Caco-2 (cell line): Measurements from ENCODE around the gene GALP. TPM values are rescaled to one million over a fixed set of nuclear protein-coding genes. Genes with fewer than 3 reads are reported as not detected.

Experiments
- BruUV-seq: library from RNA; stranded (reverse); fragments of 400-500 nt; replicated peaks from 2 replicates; lab custom pipeline; 2021; lab: Mats Ljungman, UMichigan
- CTCF ChIA-PET: fragments of 300-600 bp; sonication (Branson Sonifier 250); formaldehyde crosslinking; loops from one replicate; lab custom pipeline; 2022; ENCODE audit warnings: antibody characterized with exemption; lab: Charles Lee
- POLR2A ChIA-PET: fragments of 300-600 bp; sonication (Branson Sonifier 250); formaldehyde crosslinking; loops from one replicate; lab custom pipeline; 2022; ENCODE audit warnings: antibody characterized with exemption; lab: Charles Lee
- DNase-seq, 2 experiments: peaks; one replicate each; pipeline versions ENCODE4 v3.0.0 to v3.0.0-alpha.2; 2020 to 2022
- H3K27me3 ChIP-seq: replicated peaks from 2 replicates; pipeline ENCODE4 v1.6.0; 2011; ENCODE audit warnings: low read length; ENCODE audit not compliant: control insufficient read depth, insufficient read depth
- H3K36me3 ChIP-seq: 2 replicates; pipeline ENCODE4 v1.5.1; 2011; ENCODE audit warnings: low read length; ENCODE audit not compliant: control insufficient read depth, insufficient read depth
- H3K4me1 ChIP-seq: fragments of 250-450 bp; sonication (Bioruptor Pico); 2 replicates; pipeline ENCODE4 v1.5.1; 2020; ENCODE audit warnings: mild to moderate bottlenecking
- H3K4me3 ChIP-seq: 2 replicates; pipeline ENCODE4 v1.5.1; 2011; ENCODE audit warnings: low read depth, mild to moderate bottlenecking, control low read depth, low read length
- H3K9me3 ChIP-seq: fragments of 250-450 bp; sonication (Bioruptor Pico); 2 replicates; pipeline ENCODE4 v1.5.1; 2020; ENCODE audit warnings: mild to moderate bottlenecking, moderate library complexity
- H3K27ac Mint-ChIP-seq: one replicate; pipeline ENCODE4 v1.8.0; 2022; ENCODE audit warnings: mixed read lengths; ENCODE audit not compliant: unreplicated experiment
- H3K27me3 Mint-ChIP-seq: one replicate; pipeline ENCODE4 v1.8.0; 2022; ENCODE audit warnings: mixed read lengths; ENCODE audit not compliant: insufficient read depth, unreplicated experiment
- H3K36me3 Mint-ChIP-seq: one replicate; pipeline ENCODE4 v1.8.0; 2022; ENCODE audit warnings: mild to moderate bottlenecking, mixed read lengths; ENCODE audit not compliant: insufficient read depth, unreplicated experiment
- H3K4me1 Mint-ChIP-seq: one replicate; pipeline ENCODE4 v1.8.0; 2022; ENCODE audit warnings: low read depth, mixed read lengths; ENCODE audit not compliant: unreplicated experiment
- H3K4me3 Mint-ChIP-seq: one replicate; pipeline ENCODE4 v1.8.0; 2022; ENCODE audit warnings: mild to moderate bottlenecking, moderate library complexity, mixed read lengths; ENCODE audit not compliant: unreplicated experiment
- H3K9me3 Mint-ChIP-seq: one replicate; pipeline ENCODE4 v1.8.0; 2022; ENCODE audit warnings: mixed read lengths; ENCODE audit not compliant: unreplicated experiment
- intact Hi-C: fragments of 100-400 bp; cut with micrococcal nuclease; formaldehyde crosslinking; loops from one replicate; pipeline ENCODE4 v1.10.0; 2022; ENCODE audit not compliant: unreplicated experiment
- total RNA-seq: library from RNA; stranded (reverse); gene quantifications from 2 replicates; pipeline ENCODE4 v1.2.3, GENCODE V29; 2022
- TF ChIP-seq, protein P1 (sequence below), 2 experiments: fragments of 200-600 bp in 1 of 2; IDR thresholded peaks; 1 replicate in 1 of 2; 2 replicates in 1 of 2; pipeline versions ENCODE4 v1.5.1 to v1.8.0; 2011 to 2022; ENCODE audit warnings: antibody characterized with exemption in 1 of 2, control low read depth in 1 of 2, inconsistent platforms in 1 of 2, low read depth in 1 of 2, low read length in 1 of 2, mild to moderate bottlenecking in 1 of 2, moderate library complexity in 1 of 2; ENCODE audit not compliant: insufficient read depth in 1 of 2, severe bottlenecking in 1 of 2, unreplicated experiment in 1 of 2

The GALP gene
- total RNA-seq, 1 experiment from 2014 or later, result not detected

DNA sequence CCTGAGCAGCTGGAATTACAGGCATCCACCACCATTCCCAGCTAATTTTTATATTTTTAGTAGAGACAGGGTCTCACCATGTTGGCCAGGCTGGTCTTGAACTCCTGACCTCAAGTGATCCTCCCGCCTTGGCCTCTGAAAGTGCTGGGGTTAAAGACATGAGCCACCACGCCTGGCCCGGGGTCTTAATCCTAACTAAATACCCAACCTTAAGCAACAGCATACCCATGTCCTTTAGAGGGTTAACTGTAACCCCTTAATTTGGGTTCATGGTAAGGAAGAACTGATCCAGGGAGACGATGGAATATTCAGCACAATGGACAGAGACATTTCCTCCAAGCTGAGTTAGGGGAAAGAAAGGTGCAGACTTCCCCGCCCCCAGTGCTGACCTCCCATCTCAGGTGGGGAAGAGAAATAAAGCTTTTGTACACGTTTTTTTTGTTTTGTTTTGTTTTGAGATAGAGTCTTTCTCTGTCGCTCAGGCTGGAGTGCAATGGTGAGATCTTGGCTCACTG is 8.7 kb upstream of the GALP start:
- H3K27ac Mint-ChIP-seq, result no peak overlapping the region
- ChIA-PET CTCF (no interaction called here), POLR2A (interaction anchor here (0.6 kb wide), 1 partner anchor 759 kb away, joined by 3 read pairs; no protein-coding TSS in a partner anchor)
- intact Hi-C loops, result no loop called here
- Histone ChIP-seq H3K27me3 (no peaks in the 10 kb centered on the region), H3K36me3 (no peaks in the 10 kb centered on the region), H3K9me3 (no peaks in the 10 kb centered on the region), H3K4me1 (no peaks in the 10 kb centered on the region), H3K4me3 (no peak overlapping the region)
- no TSS peak for BruUV-seq
- H3K36me3 Mint-ChIP-seq, result peaks cover 8% of the 10 kb centered on the region
- TF ChIP-seq, protein P1, sequence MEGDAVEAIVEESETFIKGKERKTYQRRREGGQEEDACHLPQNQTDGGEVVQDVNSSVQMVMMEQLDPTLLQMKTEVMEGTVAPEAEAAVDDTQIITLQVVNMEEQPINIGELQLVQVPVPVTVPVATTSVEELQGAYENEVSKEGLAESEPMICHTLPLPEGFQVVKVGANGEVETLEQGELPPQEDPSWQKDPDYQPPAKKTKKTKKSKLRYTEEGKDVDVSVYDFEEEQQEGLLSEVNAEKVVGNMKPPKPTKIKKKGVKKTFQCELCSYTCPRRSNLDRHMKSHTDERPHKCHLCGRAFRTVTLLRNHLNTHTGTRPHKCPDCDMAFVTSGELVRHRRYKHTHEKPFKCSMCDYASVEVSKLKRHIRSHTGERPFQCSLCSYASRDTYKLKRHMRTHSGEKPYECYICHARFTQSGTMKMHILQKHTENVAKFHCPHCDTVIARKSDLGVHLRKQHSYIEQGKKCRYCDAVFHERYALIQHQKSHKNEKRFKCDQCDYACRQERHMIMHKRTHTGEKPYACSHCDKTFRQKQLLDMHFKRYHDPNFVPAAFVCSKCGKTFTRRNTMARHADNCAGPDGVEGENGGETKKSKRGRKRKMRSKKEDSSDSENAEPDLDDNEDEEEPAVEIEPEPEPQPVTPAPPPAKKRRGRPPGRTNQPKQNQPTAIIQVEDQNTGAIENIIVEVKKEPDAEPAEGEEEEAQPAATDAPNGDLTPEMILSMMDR (IDR thresholded peaks at IDR 0.05; ENCODE audit: insufficient read depth in 1 of 2, low read depth in 1 of 2, low read length in 1 of 2, severe bottlenecking in 1 of 2, unreplicated experiment in 1 of 2), result no peak
- no peak overlapping the region for H3K4me3 Mint-ChIP-seq
- H3K4me1 Mint-ChIP-seq, result no peaks in the 10 kb centered on the region
- peak in 1 of 2 experiments; percentile 35 for DNase-seq
- H3K27me3 Mint-ChIP-seq, result peaks cover 3% of the 10 kb centered on the region
- no peaks in the 10 kb centered on the region for H3K9me3 Mint-ChIP-seq

DNA sequence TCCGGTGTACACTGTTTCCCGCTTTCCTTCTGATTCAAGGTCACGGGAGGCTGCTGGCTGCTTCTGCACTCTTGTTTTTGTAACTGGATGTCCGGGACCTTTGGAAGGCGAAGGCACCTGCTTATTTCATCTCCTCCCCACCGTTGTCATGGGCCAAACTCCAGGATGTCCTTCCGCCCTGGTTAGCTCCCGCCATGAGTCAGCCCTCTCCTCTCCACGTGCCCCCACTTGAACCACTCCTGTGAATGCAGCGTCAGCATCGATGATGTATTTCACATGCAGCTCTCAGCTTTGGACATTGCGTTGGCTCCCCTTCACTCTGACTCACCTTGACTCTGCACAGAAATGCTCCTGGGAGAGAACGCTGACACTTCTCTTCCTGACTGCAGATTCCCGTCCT is 5.5 kb upstream of the GALP start:
- Histone ChIP-seq H3K4me1 (no peaks in the 10 kb centered on the region), H3K4me3 (no peak overlapping the region), H3K27me3 (no peaks in the 10 kb centered on the region), H3K9me3 (no peaks in the 10 kb centered on the region), H3K36me3 (no peaks in the 10 kb centered on the region)
- BruUV-seq, result no TSS peak
- peaks cover 6% of the 10 kb centered on the region for H3K27me3 Mint-ChIP-seq
- ChIA-PET CTCF (no interaction called here), POLR2A (no interaction called here)
- TF ChIP-seq, protein P1 (IDR thresholded peaks at IDR 0.05; ENCODE audit: insufficient read depth in 1 of 2, low read depth in 1 of 2, low read length in 1 of 2, severe bottlenecking in 1 of 2, unreplicated experiment in 1 of 2), result no peak
- H3K9me3 Mint-ChIP-seq, result no peaks in the 10 kb centered on the region
- no peaks in the 10 kb centered on the region for H3K36me3 Mint-ChIP-seq
- H3K4me3 Mint-ChIP-seq, result no peak overlapping the region
- peaks cover 1% of the 10 kb centered on the region for H3K4me1 Mint-ChIP-seq
- no peak for DNase-seq
- no peak overlapping the region for H3K27ac Mint-ChIP-seq
- intact Hi-C loops, result no loop called here

DNA sequence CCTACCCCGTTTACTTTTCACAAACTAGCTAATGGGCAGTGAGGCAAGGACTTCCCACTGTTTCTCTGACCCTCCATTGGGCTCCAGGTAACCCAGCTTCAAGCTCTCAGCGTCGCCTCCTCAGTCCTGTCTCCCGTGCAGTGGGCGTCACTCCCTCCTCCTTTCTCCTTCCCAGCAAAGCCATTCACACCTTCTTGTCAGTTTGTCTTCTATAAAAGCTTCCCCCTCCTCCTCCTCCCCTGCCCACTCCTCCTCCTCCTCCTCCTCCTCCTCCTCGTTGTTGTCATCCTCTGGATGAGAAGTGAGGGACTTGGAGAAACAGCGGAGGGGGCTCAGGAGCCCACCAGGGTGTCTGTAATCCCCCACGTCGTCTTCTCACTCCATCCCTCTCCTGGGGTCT is 1.7 kb upstream of the GALP start:
- CTCF ChIA-PET, result no interaction called here
- H3K4me1 Mint-ChIP-seq, result peaks cover 5% of the 10 kb centered on the region
- no TSS peak for BruUV-seq

More for the DNA sequence above, 1.7 kb upstream of the GALP start:
- no peak overlapping the region for H3K4me3 Mint-ChIP-seq
- no peaks in the 10 kb centered on the region for H3K27me3 ChIP-seq
- no peak for DNase-seq
- no peak overlapping the region for H3K4me3 ChIP-seq
- TF ChIP-seq, protein P1 (IDR thresholded peaks at IDR 0.05; ENCODE audit: insufficient read depth in 1 of 2, low read depth in 1 of 2, low read length in 1 of 2, severe bottlenecking in 1 of 2, unreplicated experiment in 1 of 2), result no peak
- no peaks in the 10 kb centered on the region for H3K36me3 ChIP-seq
- no peak overlapping the region for H3K27ac Mint-ChIP-seq
- intact Hi-C loops, result no loop called here
- no peaks in the 10 kb centered on the region for H3K9me3 Mint-ChIP-seq
- POLR2A ChIA-PET, result no interaction called here
- peaks cover 14% of the 10 kb centered on the region for H3K27me3 Mint-ChIP-seq
- no peaks in the 10 kb centered on the region for H3K36me3 Mint-ChIP-seq
- no peaks in the 10 kb centered on the region for H3K9me3 ChIP-seq
- no peaks in the 10 kb centered on the region for H3K4me1 ChIP-seq
